HG03342 (cell line): ENCODE measurements around the gene CACNG5.
"Not testable (repeated sequence)": the region's sequence is repeated elsewhere in the genome, so short reads cannot be mapped to it uniquely, and the experiment has no call there.

ENCODE experiments used
- ATAC-seq: cut with Tn5 transposase; IDR thresholded peaks from one replicate; pipeline ENCODE4 v1.9.1; 2021; ENCODE audit warnings: mild to moderate bottlenecking, moderate library complexity; ENCODE audit not compliant: unreplicated experiment

The CACNG5 gene

DNA sequence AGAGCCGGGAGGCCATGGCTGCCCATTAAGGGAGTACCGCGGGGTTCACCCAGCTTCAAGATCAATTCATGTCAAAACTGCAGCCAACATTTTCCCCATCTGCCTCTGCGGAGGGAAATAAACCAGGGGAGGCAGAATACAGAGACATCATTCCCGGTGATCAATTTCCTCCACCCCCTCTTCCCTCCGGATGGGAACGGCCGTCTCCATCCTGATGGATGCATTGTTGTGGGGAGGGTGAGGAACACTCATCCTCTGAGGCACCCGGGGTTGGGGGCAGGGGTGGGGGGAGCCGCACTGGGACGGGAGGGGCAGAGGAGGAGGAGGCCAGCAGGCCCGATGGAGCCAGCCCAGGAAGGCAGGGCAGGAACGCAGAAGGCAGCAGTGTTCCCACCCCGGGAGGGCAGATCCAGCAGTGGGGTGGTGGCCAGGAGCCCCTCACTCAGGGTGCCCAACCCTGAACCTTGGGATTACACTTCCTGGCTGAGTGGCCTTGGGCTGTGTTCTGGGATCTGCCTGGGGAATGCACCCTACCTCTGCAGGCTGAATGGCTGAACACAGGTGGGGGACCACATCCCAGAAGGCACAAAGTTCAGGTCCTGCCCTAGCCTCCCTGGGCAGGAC lies 14.2 kb downstream of the CACNG5 start:
- no peak for ATAC-seq

DNA sequence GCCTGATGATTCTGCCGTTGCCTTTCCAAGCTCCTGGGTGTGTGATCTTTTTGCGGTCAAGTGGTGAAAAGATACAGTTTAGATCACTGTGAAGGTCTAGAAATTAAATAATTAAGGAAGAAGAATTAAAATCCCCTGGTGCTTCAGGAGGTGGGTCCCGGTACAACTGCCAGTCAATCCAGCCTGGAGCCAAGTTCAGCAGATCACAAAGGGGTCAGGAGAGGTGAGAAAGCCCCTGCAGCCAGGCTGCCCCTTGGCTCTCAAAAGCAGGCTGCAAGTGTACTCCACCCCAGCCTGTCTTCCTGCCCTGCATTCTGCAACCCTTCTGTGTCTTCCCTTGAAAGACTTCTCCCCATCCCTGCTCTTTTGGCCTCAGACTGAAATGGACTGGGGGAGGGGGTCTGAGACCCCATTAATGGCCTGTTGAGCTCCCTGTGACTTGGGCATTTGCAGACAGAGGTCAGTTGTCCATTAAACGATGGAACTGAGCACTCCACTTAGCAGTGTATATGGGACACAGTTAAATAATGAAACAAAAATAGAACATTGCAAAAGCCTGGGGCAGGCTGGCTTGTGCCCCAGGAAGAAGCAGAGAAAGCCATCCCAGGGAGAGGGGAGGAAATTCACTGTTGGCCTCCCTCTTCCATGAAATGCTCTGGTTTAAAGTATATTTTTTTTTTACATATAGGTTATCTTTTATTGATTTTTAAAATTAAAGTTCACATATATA lies 15.1 kb downstream of the CACNG5 start:
- no peak for ATAC-seq

DNA sequence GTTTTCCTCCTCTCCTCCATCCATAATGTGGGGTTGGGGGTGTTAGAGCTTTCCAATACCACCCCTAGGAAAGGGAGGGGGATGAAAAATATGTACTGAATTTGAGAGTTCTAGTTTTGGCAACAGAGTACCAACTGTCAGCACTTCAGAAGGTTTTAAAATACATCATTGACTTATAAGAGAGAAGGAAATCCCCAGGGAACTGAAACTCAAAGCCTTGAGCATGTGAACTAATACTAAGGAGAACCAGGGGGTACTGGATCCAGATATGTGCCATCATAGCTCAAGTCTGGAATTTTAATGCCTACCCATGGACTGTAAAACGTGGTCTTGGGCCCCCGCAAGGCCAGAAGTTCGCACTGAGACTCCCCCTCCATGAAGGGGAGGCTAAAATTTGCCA lies 15.8 kb downstream of the CACNG5 start:
- no peak for ATAC-seq

DNA sequence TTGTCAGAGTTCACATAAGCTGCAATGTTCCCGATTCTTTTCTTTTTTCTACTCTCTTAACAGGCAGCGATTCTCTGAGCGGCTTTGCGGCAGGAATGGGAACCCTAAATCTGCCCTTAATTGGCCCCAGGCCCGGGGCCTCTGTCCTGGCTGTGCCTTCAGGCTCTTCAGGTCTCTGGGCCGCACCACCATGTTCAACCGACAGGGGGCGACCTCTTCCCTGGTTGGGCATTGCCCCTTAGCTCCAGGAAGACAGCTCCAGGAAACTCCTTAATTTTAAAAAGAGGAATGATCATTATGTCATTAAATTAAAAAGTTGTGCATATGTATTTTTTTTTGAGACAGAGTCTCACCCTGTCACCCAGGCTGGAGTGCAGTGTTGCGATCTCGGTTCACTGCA lies 20.3 kb downstream of the CACNG5 start:
- ATAC-seq, result no peak

DNA sequence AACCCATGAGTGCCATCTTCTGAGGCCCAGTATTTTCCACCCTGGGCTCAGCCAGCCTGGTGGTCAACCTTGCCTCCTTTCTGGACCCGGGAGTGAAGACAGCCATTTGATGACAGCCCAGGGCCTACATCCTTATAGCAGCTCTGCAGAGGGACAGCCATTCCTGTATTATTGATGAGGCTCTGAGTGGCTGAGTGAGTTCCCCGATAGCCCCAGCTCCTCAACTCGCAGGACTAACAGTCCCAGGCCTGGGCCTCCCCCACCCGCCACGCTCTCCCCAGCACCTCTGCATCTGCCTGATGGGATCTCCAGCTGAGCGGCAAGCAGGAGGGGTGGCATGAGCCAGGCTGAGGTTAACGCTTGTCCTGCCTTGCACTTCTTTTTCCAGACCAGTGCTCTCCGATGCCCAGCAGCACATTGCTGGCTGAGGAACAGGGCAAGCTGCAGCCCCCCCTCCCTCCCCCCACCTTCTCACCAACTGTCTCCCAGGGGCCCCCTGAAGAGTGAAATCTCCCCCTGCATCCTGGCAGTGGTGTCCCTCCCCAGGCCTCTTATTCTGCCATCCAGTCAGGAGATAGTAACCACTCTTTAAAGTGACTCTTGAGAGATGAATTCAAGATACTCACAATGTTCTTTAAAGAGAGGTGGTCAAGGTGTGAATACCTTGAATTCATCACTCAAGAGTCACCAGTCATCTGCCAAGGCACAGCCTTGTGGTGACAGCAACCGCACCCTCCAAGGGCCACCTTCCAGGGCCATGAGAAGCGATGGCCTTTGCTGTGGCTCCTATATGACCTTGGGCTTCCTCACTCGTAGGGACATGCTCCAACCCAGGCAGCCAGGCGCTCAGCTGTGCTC lies 23.5 kb downstream of the CACNG5 start:
- ATAC-seq, result no peak

DNA sequence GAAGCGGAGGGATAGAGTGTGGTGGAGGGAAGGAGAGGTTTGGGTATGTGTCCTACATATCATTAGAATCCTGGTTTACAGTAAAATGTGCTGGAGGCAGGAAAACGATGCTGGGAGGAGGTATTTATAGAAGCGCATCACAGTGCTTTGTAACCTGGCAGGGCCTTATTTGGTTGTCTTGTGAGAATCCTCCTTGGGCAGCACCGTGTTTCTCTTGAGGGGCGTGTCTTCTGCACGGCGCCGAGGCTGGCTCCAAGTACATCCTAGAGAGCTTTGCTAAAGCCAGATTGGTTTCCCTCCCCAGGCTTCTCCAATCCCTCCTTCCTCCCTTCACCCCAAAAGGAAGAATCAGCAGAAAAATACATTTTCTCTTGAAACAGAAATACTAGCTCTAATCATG lies 24.4 kb downstream of the CACNG5 start:
- no peak for ATAC-seq

DNA sequence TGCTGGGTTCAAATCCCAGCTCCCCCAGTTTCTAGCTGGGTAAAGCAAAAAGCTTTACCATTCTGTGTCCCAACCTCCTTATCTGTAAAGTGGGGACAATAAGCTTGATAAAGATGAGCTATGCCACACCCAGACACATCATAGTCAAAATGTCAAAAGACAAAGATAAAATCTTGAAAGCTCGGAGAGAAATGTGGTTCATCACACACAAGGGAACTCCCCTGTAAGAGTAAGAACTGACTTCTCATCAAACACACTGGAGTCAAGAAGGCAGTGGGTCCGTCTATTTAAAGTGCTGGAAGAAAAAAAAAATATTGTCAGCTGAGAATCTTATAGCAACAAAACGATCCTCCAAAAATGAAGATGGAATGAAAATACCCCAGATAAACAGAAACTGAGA lies 25.3 kb downstream of the CACNG5 start:
- ATAC-seq, result no peak

DNA sequence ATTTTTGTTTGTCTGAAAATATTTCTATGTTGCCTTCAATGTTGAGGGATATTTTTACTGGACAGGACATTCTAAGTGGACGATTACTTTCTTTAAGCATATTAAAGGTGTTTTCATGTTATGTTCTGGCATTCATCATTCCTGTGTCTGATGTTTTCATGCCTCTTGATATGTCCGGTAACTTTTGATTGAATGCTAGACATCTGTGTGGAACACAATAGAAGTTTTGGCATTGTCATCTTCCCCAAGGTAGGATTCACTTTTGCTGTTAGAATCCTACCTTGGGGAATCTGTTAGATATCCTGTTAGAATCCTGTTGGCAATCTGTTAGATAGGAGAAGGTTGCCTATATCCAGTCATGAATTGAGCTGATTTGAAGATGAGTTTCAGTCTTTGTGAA lies 28.9 kb downstream of the CACNG5 start:
- ATAC-seq, result no peak

DNA sequence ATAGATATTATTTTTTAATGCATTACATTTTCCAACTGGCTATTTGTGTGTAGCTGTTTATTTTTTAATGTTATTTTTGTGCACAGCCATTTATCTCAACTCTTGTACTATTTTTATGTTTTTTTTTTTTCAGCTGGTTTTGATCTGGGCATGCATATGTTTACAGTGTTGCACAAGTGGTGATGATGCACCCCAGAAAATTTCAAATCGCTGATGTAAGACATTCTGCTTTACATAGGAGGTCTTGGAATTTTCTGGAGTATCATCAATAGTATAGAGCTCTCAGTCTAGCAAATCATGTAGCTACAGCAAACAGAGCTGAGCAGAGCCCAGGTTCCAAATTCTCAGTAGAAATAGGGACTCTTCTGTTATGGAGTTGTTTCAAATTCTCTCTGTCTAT lies 30.2 kb downstream of the CACNG5 start:
- ATAC-seq, result no peak

DNA sequence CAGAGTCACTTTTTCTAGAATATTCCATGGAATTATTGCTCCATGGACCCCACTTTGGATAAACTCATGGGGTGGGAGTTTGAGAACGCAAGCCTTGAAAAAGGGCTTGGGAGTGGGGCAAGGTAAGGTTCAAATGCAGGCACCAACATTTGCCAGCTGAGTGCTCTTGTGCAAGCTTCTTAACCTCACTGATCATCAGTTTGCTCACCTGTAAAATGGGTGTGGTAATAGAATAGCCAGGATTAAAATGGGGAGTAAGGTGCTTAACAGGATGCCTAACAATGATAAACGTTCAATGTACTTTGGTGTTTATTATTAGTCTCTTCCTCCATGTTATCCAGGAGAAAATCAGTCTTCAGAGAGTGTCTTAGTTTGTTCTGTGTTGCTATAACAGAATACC lies 39.0 kb downstream of the CACNG5 start:
- ATAC-seq, result no peak

DNA sequence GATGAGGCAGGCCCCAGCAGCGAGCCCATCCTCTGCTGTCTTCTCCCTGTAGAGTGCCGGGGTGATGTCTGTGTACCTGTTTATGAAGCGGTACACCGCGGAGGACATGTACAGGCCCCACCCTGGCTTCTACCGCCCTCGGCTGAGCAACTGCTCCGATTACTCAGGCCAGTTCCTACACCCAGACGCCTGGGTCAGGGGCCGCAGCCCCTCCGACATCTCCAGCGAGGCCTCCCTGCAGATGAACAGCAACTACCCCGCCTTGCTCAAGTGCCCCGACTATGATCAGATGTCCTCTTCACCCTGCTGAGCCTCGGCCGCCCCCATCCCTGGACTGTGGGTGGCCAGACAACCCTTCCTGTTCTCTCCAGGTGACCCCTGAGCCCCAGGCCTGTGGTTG lies 50.0 kb downstream of the CACNG5 start:
- no peak for ATAC-seq

DNA sequence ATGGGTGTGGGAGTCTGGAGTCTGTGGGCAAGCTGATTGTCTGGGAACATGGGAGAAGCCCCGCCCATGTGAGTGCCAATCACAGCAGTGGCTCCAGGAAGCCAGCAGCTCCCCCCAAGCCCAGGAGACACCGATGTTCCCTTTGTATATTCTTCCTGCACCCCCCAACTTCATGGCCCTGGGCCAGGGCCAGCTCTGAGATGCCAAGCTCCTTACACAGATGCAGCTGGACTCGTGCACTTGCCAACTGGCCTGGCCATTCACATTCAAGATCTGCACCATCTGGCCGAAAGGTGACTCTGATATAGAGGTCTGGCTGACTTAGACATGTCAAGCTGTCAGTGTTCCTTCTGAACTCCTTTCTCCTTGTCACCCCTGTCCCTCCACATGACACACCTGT lies 50.5 kb downstream of the CACNG5 start:
- no peak for ATAC-seq

DNA sequence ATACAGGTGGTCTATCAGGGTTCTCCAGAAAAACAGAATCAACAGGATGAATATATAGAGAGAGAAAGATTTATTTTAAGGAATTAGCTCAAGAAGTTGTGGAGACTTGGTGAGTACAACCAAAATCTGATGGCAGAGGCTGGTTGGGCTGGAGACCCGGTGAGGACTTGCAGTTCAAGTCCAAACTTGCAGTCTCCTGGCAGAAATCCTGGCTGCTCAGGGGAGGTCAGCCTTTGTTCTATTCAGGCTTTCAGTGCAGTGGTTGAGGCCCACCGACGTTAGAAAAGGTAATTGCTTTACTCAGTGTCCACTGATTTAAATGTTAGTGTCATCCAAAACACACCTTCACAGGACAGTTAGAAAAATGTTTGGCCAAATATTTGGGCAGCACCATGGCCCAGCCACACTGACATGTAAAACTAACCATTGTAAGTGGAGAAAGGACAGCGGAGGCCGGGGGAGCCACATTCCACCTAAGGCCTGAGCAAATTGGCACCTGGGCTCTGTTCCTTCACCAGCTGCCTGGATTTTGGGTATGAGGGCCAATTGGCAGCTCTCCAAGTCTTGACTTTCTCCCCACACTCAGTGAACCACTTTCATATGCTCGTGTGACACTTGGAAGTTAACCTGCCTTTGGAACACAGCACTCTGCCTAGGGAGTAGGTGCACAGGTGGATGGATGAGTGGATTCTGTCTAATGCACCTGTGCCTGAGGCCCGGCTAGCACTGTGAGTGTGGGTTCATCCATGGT lies 54.7 kb downstream of the CACNG5 start:
- no peak for ATAC-seq

DNA sequence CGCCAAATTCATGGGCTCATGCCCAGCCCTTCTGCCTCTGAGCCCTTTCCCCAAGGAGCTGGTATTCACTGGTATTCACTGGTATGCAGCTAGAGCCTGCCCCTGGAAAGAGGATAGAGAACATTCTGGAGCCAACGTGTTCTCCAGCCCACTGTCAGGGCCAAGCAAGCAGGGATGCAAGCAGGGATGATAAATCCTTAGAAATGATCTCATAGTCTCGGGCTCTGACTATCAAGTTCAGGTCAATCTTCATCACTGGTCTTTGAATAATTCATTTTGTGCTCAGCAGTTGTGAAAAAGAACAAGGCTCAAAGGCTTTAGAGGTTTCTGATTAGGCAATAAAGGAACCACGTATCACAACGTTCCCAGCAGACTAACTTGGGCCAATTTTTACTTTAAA lies 57.3 kb downstream of the CACNG5 start:
- ATAC-seq, result no peak

DNA sequence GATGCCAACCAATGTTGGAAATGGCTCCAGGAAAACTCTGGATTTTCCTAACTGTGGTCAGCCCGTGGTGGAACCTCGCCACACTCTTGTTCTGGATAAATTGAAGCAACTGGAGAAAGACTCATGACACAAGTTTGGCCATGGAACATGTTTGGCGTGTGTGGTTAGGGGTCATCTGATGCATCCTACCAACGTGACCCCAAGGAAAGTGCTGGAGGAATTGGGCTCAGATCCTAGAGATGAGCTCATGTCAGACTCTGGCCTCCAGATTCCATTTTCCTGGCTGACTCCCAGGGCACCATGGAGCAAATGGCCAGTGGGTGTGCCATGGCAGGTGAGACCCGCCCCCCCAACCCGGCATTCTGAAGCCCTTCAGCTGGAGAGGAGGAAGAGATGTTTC lies 58.5 kb downstream of the CACNG5 start:
- no peak for ATAC-seq

DNA sequence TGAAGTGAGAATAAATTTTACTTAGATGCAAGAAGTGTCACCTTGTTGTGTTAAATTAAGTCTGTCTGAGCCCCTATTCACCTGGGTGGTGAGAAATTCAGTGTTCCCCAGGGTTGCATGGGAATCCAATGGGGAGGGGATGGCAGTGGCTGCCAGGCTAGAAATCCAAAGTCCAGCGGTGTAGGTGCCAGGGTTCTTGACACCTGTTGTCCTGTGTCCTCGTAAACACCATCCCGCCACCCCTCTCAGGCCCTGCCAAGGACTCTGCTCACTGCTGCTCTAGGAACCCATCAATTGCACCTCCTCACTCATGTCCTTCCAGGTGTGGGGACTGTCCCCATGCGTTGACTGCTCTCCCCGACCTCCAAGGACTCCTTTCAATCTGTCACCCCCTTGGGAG lies 58.9 kb downstream of the CACNG5 start:
- ATAC-seq, result no peak

DNA sequence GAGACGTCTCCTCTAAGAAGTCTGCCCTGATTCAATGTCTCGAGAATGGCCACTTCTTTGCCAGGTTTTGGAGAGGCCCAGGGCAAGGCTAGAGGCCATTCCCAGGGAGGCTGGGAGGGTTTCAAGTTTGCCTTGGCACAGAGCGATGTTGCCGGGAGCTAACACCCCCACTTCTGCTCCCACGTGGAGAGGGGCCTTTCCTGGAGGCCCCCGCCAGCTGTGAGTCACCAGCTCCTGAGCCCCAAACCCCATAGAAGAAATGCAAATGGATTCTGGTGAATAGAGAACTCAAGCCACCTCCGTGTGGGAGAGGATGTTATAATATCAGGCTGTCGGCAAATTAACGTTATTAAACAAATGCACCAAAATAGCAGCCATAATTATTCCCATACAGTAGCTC lies 62.2 kb downstream of the CACNG5 start:
- ATAC-seq, result no peak

DNA sequence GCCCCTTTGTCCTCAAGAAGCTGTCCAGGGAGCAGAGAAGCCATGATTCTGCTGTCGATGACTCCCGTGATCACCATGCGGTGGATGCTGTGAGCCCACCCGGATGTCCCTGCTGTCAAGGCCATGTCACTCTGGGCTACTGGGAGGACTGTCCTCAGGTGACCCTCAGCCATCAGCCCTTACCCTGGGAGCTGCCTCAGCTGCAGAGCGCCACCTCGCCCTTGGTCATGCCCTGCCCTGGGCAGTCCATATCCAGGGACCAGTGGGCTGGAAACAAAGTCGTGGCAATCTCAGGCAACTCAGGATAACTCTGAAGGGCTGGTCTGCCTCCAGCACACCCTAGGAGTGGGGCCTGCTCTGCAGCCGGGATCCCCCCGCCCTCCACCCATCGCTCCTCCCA lies 63.6 kb downstream of the CACNG5 start:
- ATAC-seq, result no peak

DNA sequence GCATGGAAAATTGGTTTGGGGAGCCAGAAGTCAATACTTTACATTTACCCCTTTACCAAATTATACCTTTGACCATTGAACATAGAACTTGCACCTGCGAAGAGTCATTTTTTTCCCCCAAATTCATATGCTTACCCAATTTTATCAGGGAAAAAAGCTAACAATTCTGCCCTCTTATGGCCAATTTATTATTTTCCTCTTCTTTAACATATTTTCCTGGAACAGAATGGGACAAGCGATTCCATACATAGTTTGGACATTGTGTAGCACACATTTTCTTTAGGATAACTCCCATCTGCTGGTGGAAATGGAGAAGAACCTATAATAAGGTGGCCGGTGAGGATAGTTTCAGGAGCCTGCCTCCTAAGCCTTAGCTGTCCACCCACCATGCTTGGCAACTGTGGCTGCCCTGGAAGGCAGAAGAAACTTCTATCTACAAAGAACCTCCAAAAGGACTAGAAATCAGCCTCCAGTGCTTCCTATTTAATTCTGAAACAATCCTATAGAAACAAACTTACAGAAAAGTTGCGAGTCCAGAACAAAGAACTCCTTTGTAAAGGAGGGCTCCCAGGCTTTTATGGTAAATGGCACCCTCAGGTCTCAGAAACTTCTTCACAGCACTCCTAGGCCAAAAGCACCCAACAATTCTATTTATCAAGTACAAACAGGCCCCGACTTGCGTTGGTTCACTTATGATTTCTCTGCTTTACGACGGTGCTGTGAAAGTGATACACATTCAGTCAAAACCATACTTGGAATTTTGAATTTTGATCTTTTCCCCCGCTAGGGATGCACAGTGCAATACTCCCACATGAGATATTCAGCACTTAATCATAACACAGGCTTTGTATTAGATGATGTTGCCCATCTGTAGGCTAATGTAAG lies 65.5 kb downstream of the CACNG5 start:
- ATAC-seq, result no peak

DNA sequence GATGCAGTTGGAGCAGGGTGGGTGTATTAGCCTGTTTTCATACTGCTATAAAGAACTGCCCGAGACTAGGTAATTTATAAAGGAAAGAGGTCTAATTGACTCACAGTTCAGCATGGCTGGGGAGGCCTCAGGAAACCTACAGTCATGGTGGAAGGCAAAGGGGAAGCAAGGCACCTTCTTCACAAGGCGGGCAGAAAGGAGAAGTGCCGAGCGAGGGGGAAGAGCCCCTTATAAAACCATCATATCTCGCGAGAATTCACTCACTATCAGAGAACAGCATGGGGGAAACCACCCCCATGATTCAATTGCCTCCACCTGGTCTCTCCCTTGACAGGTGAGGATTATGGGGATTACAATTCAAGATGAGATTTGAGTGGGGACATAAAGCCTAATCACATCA lies 68.4 kb downstream of the CACNG5 start:
- not testable (repeated sequence) for ATAC-seq
